C4-2B (cell line): ENCODE results near the gene ZBTB25.

ENCODE experiments used
- ZFX ChIP-seq: fragments of 450-650 bp; IDR thresholded peaks from 2 replicates; pipeline ENCODE4 v1.6.1; 2017
- TF ChIP-seq, protein P1 (sequence below): fragments of 450-650 bp; conservative IDR thresholded peaks from 2 replicates; pipeline ENCODE4 v1.5.1; 2017; ENCODE audit warnings: mild to moderate bottlenecking

GRCh38 chr14:64461221-64461620 lies 42.4 kb downstream of the ZBTB25 start:
- TF ChIP-seq, protein P1, sequence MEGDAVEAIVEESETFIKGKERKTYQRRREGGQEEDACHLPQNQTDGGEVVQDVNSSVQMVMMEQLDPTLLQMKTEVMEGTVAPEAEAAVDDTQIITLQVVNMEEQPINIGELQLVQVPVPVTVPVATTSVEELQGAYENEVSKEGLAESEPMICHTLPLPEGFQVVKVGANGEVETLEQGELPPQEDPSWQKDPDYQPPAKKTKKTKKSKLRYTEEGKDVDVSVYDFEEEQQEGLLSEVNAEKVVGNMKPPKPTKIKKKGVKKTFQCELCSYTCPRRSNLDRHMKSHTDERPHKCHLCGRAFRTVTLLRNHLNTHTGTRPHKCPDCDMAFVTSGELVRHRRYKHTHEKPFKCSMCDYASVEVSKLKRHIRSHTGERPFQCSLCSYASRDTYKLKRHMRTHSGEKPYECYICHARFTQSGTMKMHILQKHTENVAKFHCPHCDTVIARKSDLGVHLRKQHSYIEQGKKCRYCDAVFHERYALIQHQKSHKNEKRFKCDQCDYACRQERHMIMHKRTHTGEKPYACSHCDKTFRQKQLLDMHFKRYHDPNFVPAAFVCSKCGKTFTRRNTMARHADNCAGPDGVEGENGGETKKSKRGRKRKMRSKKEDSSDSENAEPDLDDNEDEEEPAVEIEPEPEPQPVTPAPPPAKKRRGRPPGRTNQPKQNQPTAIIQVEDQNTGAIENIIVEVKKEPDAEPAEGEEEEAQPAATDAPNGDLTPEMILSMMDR, result no peak
- no peak for TF ChIP-seq ZFX
